Measurements from ENCODE around the gene DYNC1LI1.

DNA sequence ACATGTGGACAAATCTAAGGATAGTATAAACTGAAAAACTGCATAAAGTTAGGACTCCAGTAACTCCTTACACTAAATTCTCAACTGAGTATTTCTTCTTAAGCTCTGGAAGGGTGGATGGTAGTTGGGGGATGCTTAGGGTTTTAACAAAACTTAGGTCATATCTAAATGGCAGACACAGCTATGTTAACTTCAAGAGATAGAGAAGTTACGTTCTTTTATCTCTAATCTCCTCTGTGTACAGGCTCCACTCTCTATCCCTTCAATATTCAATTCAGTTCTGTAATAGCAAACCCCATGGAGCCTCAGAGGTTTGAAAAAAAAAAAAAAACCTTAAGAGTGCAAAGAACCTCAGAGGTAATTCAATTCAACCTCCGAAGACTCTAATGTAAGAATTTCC, 71.1 kb downstream of the DYNC1LI1 start:
- no peak for TF ChIP-seq POLR2A (IDR thresholded peaks at IDR 0.05; ENCODE audit: low read length)
- TF ChIP-seq GATA1 (IDR thresholded peaks at IDR 0.05; ENCODE audit: low read depth, low read length) = no peak
